ENCODE results near the gene SYN1.
A peak's percentile ranks its signal among the peaks of the same experiment; 100 is the strongest.

Gene SYN1

DNA sequence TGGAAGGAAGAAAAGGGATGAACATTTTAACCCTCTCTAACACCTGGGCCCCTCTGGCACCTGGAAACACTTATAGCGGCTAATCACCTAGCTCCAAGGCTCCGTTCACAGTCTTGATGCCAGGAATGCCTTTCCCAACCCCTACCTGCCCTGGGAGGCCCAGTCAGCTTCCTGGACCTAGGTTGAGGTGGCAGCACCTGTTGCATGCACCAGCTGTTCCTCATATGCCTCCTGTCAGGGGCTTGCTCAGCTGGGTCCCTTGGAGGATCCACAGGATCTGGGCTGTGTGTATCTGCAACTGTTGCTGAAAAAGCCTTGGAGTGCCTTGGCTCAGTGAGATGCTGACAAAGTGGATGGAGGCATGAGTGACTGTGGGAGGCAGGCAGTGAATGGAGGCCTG, 5.7 kb upstream of the SYN1 start:
- TF ChIP-seq, protein P1, sequence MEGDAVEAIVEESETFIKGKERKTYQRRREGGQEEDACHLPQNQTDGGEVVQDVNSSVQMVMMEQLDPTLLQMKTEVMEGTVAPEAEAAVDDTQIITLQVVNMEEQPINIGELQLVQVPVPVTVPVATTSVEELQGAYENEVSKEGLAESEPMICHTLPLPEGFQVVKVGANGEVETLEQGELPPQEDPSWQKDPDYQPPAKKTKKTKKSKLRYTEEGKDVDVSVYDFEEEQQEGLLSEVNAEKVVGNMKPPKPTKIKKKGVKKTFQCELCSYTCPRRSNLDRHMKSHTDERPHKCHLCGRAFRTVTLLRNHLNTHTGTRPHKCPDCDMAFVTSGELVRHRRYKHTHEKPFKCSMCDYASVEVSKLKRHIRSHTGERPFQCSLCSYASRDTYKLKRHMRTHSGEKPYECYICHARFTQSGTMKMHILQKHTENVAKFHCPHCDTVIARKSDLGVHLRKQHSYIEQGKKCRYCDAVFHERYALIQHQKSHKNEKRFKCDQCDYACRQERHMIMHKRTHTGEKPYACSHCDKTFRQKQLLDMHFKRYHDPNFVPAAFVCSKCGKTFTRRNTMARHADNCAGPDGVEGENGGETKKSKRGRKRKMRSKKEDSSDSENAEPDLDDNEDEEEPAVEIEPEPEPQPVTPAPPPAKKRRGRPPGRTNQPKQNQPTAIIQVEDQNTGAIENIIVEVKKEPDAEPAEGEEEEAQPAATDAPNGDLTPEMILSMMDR (IDR thresholded peaks at IDR 0.05; ENCODE audit: low read length, missing control alignments), result no peak
- no peak for DNase-seq (ENCODE audit: low read depth)
- H3K4me3 ChIP-seq (replicated peaks; ENCODE audit: low read depth, low read length), result no peak overlapping the region

DNA sequence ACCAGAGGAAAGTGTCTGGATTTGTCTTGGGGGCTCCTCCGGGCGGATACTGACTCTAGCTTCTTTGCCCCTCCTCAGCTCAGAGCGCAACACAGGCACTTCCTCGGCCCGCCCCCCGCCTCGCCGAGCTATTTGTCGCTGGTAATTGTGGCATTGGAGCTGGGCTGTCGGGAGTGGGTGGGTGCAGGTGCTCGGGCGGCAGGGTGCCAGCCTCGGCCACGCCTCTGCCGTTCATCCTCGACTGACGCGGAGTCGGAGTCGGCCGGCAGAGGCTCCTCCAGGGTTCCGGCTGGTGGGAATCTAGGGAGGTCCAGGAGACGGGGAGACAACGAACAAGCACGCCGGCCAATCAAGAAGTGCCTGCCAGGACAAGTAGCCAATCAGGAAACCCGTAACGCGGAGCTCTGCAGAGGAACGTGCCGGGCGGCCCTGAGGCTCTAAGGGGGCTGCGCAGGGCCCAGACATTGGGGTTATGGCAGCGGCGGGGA, 3.9 kb upstream of the SYN1 start:
- TF ChIP-seq, protein P1 (IDR thresholded peaks at IDR 0.05; ENCODE audit: low read length, missing control alignments), result no peak
- H3K4me3 ChIP-seq (replicated peaks; ENCODE audit: low read depth, low read length), result peak overlapping the region; percentile 39
- DNase-seq (ENCODE audit: low read depth), result peak; percentile 82

GRCh38 chrX:47621851-47622250, 2.2 kb upstream of the SYN1 start:
- TF ChIP-seq, protein P1 (IDR thresholded peaks at IDR 0.05; ENCODE audit: low read length, missing control alignments), result no peak

DNA sequence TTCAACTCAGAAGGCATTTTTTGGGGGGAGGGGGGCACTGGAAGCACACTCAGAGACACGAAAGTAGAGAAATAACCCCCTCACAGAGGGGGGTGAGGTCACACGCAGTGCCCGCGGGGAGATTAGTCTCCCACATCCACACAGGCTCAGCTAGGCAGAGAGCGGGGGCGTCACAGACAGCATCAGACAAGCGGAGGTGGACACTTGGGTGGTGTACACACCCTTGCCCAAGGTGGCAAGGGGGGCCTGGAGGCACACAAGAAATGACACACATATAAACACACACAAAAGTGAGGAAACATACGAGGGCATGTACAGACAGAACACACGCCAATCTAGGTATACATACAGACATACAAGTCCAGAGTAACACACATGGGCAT, 637 bp upstream of the SYN1 start:
- TF ChIP-seq, protein P1 (IDR thresholded peaks at IDR 0.05; ENCODE audit: low read length, missing control alignments), result no peak
- H3K4me3 ChIP-seq (replicated peaks; ENCODE audit: low read depth, low read length), result no peak overlapping the region
- no peak for DNase-seq (ENCODE audit: low read depth)

More at GRCh38 chrX:47621851-47622250, 2.2 kb upstream of the SYN1 start:
- DNase-seq (ENCODE audit: low read depth), result no peak
- no peak overlapping the region for H3K4me3 ChIP-seq (replicated peaks; ENCODE audit: low read depth, low read length)

DNA sequence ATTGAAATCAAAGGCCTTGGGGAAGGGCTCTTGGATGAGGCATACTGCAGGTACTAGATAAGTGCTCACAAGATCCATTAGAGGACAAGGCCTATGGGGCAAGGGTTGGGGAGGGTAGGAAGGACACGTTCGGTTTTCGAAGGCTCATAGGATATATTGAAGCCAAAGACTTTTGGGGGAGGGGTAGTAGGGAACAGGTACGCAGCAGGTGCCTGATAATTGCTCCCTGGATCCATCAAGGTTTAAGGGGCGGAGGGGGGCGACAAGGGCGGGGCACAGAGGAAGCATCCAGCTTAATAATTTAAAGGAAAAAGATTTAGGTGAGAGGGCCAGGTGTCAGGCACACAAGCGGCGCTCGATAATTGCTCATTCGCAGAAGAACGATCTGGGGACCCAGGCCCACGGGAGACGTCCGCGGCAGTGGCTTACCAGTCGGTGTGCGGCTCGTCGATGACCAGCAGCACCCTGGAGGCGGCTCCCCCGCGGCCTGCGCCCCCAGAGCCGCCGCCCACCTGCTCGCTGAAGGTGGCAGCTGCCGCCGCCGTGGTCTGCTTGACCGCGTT, 653 bp downstream of the SYN1 start:
- TF ChIP-seq, protein P1 (IDR thresholded peaks at IDR 0.05; ENCODE audit: low read length, missing control alignments), result no peak
- peak overlapping the region; percentile 49 for H3K4me3 ChIP-seq (replicated peaks; ENCODE audit: low read depth, low read length)
- DNase-seq (ENCODE audit: low read depth), result no peak

- TF ChIP-seq, protein P1 (IDR thresholded peaks at IDR 0.05; ENCODE audit: low read length, missing control alignments), result no peak
- no peak for DNase-seq (ENCODE audit: low read depth)
Measured at GRCh38 chrX:47614618-47615017, 5.0 kb downstream of the SYN1 start.

DNA sequence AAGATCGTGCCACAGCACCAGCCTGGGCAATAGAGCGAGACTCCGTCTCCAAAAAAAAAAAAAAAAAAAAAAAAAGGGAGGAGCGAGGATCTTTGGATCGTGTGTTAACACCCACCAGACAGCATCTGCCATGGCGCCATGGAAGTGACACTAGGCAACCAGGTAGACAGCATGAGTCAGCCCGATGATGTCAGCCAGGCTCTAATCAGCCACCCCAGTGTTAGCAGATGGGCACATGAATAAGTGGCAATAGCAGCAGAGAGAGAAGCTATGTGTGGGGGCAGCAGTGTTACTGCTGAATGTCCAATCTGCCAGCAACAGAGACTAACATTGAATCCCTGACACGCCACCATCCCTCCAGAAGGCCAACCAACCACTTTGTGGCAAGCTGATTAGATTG, 6.6 kb downstream of the SYN1 start:
- TF ChIP-seq, protein P1 (IDR thresholded peaks at IDR 0.05; ENCODE audit: low read length, missing control alignments), result no peak
- no peak overlapping the region for H3K4me3 ChIP-seq (replicated peaks; ENCODE audit: low read depth, low read length)
- DNase-seq (ENCODE audit: low read depth), result no peak

More at GRCh38 chrX:47614618-47615017, 5.0 kb downstream of the SYN1 start:
- H3K4me3 ChIP-seq (replicated peaks; ENCODE audit: low read depth, low read length), result no peak overlapping the region
